C4-2B (cell line): ENCODE measurements around the gene GRK4.

ENCODE experiments used
- H3K27ac ChIP-seq: fragments of 450-650 bp; 2 replicates; pipeline ENCODE4 v1.5.1; 2017
- ZFX ChIP-seq: fragments of 450-650 bp; IDR thresholded peaks from 2 replicates; pipeline ENCODE4 v1.6.1; 2017
- TF ChIP-seq, protein P1 (sequence below): fragments of 450-650 bp; conservative IDR thresholded peaks from 2 replicates; pipeline ENCODE4 v1.5.1; 2017; ENCODE audit warnings: mild to moderate bottlenecking

The GRK4 gene

DNA sequence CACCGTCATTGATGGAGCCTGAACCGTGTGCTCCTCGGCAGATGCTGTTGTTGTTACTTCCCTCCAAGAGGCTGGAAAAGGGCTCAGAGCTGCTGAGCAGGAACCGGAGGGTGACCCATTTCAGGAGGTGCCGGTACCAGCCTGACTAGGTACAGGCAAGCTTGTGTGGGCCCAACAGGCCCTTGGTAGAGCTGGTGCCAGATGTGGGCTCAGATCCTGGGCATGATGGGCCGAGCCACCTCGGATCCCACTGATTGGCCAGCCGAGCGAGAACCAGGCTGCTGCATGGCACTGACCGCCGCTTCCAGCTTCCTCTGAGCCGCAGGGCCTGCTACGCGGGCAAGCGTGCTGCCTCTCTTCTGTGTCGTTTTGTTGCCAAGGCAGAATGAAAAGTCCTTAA is 33.9 kb upstream of the GRK4 start:
- H3K27ac ChIP-seq, result no peak overlapping the region
- TF ChIP-seq, protein P1, sequence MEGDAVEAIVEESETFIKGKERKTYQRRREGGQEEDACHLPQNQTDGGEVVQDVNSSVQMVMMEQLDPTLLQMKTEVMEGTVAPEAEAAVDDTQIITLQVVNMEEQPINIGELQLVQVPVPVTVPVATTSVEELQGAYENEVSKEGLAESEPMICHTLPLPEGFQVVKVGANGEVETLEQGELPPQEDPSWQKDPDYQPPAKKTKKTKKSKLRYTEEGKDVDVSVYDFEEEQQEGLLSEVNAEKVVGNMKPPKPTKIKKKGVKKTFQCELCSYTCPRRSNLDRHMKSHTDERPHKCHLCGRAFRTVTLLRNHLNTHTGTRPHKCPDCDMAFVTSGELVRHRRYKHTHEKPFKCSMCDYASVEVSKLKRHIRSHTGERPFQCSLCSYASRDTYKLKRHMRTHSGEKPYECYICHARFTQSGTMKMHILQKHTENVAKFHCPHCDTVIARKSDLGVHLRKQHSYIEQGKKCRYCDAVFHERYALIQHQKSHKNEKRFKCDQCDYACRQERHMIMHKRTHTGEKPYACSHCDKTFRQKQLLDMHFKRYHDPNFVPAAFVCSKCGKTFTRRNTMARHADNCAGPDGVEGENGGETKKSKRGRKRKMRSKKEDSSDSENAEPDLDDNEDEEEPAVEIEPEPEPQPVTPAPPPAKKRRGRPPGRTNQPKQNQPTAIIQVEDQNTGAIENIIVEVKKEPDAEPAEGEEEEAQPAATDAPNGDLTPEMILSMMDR, result no peak
- TF ChIP-seq ZFX, result no peak

DNA sequence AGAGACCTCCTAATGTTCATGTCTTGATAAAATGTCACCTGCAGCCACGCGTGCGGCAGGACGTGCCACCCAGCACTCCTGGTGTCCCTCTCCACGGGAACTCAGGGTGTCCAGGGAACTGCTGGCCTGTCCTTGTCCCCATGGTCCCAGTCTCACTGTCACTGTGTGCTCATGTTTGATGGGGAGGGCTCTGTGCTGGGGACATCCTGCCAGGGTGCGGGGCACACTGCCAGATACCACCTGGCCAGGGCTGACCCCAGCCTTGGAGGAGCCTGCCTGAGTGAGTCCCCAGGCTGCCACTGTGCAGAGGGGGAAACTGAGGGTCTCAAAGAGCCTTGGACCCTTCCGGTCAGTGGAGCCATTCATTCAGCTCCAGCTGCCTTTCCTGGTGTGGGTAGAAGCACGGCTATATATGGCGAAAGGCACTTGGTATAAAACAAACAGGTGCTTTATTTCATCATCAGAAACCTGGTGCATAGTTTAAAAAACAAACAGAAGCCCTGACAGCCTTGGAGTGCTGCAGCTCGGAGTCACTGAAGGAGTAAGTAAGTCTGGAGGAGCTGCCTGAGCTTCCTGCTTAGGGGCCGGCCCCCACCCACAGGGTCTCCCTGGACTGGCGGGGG is 33.1 kb upstream of the GRK4 start:
- TF ChIP-seq, protein P1, result no peak
- no peak for TF ChIP-seq ZFX
- no peak overlapping the region for H3K27ac ChIP-seq

GRCh38 chr4:2930758-2931511 is 32.4 kb upstream of the GRK4 start:
- no peak overlapping the region for H3K27ac ChIP-seq
- no peak for TF ChIP-seq ZFX
- TF ChIP-seq, protein P1, result no peak; the same call in 1 of the 2 replicates

DNA sequence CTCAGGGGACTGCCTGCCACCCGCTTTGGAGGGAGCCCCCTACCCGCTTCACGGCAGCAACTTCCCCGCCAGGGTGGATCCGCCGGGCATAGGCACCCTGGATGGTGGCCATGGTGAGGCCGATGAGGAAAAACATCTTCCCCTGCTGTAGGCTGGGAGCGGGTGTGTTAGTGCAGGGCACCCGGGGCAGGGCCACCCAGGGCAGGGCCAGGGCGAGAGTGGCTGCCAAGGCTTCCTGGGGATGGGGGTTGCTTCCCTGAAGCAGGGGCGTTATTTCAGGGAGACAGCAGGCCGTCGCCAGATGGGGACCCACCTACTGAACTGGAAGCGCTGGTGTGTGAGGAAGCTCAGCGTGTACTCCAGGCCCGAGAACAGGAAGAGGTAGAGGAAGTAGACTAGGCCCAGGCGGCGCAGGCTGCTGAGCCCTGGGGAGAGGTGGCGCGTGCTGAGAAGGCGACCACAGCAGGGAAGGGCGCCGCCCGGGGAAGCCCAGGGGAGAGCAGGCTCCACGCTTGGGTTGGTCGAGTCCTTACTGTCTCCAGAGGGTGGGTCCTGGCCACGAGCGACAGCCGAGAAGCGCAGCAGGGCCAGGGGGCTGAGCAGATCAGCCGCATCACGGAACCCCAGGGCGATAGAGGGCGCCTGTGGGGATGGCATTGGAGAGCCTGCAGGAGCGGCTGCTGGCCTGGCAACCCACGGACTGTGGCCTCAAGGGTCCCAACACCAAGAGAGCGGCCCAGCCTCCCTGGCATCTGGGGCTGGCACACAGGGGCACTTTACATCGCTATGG is 31.7 kb upstream of the GRK4 start:
- TF ChIP-seq, protein P1, result no peak
- TF ChIP-seq ZFX, result no peak

GRCh38 chr4:2932321-2932950 is 30.9 kb upstream of the GRK4 start:
- TF ChIP-seq, protein P1, result no peak
- no peak for TF ChIP-seq ZFX
- no peak overlapping the region for H3K27ac ChIP-seq

More for the DNA sequence above, 31.7 kb upstream of the GRK4 start:
- no peak overlapping the region for H3K27ac ChIP-seq

GRCh38 chr4:2932951-2933565 is 30.3 kb upstream of the GRK4 start:
- peak overlapping the region; percentile 81; the same call in 1 of the 2 replicates for H3K27ac ChIP-seq
- TF ChIP-seq, protein P1, result no peak
- TF ChIP-seq ZFX, result no peak
